ENCODE data around the gene DBN1.

Gene DBN1

DNA sequence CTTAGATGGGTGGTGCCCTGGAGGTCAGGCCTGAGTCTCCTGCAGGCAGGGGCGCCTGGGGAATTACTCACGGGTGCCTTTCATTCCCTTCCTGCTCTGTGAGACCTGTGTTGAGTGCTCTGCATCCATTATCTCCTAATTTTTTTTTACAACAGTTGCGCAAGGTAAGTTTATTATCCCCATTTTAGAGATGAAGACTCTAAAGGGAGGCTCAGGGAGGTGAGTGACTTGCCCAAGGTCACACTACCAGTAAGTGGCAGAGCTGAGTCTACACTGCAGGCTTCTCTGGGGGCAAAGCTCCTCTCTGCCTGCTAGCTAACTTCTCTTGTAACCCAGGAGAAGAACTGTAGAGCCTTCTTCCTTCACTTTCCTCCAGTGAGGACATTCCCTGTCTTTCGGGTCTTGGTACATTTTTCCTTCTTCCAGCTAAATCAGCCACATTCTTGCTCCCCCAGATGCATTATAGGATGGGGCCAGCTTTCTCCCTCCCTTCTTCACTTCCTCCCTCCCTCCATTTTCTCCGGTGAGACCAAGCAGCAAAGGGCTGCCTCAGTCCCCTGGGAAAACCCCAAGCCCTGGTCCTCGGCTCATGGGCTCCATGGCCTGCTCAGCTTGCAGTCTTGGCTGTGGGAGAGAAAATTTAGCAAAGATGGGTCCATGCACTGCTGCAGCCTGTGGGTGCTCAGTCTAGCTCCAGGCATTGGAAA is 25.0 kb downstream of the DBN1 start:
- TF ChIP-seq, protein P1, sequence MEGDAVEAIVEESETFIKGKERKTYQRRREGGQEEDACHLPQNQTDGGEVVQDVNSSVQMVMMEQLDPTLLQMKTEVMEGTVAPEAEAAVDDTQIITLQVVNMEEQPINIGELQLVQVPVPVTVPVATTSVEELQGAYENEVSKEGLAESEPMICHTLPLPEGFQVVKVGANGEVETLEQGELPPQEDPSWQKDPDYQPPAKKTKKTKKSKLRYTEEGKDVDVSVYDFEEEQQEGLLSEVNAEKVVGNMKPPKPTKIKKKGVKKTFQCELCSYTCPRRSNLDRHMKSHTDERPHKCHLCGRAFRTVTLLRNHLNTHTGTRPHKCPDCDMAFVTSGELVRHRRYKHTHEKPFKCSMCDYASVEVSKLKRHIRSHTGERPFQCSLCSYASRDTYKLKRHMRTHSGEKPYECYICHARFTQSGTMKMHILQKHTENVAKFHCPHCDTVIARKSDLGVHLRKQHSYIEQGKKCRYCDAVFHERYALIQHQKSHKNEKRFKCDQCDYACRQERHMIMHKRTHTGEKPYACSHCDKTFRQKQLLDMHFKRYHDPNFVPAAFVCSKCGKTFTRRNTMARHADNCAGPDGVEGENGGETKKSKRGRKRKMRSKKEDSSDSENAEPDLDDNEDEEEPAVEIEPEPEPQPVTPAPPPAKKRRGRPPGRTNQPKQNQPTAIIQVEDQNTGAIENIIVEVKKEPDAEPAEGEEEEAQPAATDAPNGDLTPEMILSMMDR (IDR thresholded peaks at IDR 0.05; ENCODE audit: borderline replicate concordance, insufficient read depth, low read depth, low read length), result no peak
- peak overlapping the region; percentile 70 for H3K4me3 ChIP-seq (ENCODE audit: low read depth, low read length)

DNA sequence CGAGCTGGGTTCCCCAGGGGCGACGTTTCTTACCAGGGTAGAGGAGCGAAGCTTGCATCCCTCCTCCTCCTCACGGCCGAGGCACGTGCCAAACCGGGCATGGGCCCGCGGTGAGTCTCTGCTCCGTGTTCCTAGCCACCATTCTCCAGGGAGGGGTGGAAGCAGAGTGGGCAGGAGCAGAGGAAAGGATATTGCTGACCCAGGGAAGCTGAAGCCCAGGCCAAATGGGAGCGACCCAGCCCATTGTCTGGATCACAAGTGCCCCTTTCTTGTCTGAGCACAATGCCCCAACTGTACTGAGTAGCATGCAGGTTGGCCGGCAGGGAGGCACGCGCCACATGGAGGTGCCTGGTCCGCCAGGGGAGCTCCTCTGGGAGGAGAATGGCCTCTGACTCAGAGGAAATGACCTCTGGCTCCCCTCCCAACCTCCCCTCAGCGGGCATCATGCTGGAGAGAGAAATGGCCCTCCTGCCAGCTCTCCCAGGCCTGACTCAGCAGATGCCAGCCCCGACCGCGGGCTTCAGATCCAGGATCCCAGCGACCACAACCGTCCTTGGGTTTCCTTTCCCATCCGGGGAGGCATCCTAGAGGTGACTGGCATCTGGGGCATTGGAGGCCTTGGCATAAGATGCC is 25.7 kb downstream of the DBN1 start:
- peak overlapping the region; percentile 70 for H3K4me3 ChIP-seq (ENCODE audit: low read depth, low read length)
- TF ChIP-seq, protein P1 (IDR thresholded peaks at IDR 0.05; ENCODE audit: borderline replicate concordance, insufficient read depth, low read depth, low read length), result no peak

DNA sequence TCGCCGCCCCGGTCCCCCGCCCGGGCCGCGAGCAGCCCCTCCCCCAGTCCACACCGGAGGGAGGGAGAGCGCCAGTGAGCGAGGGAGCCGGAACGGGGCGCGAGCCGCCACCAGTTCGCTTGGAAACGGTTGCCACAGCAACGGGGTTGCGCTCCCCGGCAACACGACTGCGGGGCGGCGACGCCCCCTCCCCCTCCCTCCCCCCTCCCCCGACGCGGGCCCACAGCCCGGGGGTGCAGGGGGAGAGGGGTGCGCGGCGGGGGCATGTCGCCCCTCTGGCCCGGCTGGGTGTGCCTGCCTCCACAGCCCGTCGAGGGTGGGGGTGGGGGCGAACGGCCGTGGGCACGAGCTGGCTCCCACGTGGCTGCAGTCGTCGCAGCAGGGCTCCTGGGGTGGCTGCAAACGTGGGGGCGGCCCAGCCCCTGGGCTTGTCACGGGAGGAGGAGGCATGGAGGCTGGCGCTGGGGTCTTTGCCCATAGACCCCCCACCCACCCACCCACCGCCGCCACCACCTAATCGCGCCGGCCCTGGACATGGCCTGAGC is 26.3 kb downstream of the DBN1 start:
- H3K4me3 ChIP-seq (ENCODE audit: low read depth, low read length), result peak overlapping the region; percentile 70
- TF ChIP-seq, protein P1 (IDR thresholded peaks at IDR 0.05; ENCODE audit: borderline replicate concordance, insufficient read depth, low read depth, low read length), result no peak

DNA sequence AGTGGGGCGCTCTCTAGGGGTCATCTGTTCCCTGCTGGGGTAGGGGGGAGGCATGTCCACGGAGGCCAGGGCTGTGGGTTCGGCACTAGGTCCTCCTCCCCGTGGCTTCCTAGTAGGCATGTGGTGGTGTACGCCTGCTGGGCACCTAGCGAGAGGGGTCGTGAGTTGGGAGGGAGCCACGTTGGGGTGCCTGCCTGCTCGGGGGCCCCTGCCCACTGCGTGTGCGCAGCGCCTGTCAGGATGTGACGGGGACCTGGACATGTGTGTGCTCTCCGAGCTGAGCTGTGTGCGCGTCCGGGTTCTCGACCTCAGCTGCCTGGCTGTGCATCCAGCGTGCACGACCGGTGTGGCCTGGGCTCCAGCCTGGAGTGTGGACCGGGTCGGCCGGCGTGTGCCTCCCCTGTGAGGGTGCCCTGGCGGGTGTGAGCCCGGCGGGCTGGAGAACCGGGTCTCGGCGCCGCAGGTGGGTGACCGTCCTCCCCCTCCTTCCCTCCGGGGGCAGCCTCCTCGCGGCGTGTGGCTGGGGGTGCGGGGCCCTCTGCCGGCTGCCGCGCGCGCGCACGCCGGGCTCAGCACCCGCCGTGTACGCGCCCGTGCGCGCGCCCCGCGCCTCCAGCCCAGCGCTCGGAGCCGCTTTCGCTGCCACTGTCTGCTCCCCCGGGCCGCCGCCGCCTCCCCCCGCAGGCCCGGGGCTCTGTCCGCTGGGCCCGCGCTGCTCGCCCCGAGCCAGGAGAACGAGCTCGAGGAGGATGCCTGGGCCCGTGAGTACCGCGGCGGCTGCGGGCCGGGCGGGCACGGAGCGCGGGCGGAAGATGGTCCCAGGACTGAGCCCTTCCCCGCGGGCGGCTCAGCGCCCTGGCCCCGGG is 27.0 kb downstream of the DBN1 start, which contains the start of gene PRR7:
Gene PRR7, plus strand, starts transcription at position 615 of the 866 bp plus-strand sequence. CDS start 8,254 bp downstream, outside the sequence.
- peak within 1 kb of the TSS; percentile 70 for H3K4me3 ChIP-seq (ENCODE audit: low read depth, low read length)
- TF ChIP-seq, protein P1 (IDR thresholded peaks at IDR 0.05; ENCODE audit: borderline replicate concordance, insufficient read depth, low read depth, low read length), result no peak

DNA sequence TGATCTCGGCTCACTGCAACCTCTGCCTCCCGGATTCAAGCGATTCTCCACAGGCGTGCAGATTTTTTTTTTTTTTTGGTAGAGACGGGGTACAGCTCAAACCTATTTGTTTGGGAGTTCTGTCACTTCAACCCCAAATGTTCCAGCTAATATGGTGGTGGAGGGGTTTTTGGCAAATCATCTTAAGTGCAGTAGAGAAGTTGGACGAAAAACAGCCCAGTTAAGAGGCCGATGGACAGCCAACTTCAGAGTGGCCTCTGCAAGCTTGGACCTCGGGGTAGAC is 27.6 kb downstream of the DBN1 start:
- TF ChIP-seq, protein P1 (IDR thresholded peaks at IDR 0.05; ENCODE audit: borderline replicate concordance, insufficient read depth, low read depth, low read length), result no peak
- H3K4me3 ChIP-seq (ENCODE audit: low read depth, low read length), result peak overlapping the region; percentile 70

DNA sequence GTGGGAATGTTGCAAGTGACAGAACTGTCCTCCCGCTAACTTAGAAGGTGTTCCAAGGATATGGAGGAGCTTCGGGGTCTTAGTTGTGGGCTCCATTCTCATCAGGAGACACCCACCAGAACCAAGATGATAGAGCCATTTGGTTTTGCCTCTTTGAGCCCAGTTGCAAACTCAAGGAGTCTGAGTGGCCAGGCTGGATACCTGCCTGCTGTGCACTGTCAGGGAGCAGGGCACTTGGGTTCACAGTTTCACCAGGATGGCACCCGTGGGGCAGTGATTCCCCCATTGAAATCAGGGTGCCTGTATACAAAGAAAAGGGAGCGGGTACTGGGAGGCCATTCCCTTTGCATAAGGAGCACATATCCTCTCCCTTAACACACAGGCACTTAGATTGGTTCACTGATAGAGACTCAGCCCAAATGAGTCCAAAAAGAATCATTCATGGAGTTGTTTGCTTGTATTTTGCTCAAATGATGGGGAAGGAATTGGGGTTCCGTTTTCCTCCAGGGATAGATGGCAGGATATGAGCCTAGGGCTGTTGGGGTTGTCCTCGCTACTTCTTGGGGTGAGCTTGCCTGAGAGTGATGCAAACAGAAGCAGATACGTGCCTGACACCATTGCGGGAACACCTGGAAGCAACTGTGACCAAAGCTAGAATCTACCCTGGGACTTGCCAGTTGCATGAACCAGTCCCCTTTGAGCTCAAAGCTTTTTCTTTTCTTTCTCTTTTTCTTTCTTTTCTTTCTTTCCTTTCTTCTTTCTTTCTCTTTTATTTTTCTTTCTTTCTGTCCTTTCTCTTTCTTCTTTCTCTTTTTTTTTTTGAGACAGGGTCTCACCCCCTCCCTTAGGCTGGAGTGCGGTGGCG is 28.1 kb downstream of the DBN1 start:
- H3K4me3 ChIP-seq (ENCODE audit: low read depth, low read length), result no peak overlapping the region
- TF ChIP-seq, protein P1 (IDR thresholded peaks at IDR 0.05; ENCODE audit: borderline replicate concordance, insufficient read depth, low read depth, low read length), result no peak

Data from GM12875 (cell line).